KG1 (cell line): Measurements from ENCODE around the gene UBE2M.
"Not testable (repeated sequence)": the region's sequence is repeated elsewhere in the genome, so short reads cannot be mapped to it uniquely, and the experiment has no call there.

Source experiments
- DNase-seq: peaks from one replicate; lab custom pipeline; 2025; lab: John Stamatoyannopoulos, UW

Gene UBE2M

DNA sequence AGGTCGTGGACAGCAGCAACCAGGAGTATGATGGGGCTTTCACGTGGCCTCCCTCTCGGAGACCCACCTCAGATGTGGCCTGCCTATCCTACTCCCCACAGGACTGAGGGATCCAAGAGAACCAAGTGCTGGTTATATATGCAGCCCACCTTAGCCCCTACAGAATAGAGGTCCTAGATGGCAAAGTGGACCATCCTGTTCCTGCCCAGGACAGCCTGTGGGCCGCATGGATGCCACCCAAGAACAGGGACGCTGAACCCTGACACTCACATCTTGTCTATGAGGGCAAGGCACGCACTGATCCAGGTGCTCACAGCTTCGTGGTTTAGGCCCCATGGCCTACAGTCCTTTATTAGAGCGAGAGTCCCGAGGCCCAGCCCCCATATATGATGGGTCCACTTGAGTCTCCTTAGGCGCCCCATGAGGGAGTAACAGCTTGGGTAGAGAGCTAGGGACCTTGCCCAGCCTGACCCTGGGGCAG lies 45.2 kb downstream of the UBE2M start:
- no peak for DNase-seq

DNA sequence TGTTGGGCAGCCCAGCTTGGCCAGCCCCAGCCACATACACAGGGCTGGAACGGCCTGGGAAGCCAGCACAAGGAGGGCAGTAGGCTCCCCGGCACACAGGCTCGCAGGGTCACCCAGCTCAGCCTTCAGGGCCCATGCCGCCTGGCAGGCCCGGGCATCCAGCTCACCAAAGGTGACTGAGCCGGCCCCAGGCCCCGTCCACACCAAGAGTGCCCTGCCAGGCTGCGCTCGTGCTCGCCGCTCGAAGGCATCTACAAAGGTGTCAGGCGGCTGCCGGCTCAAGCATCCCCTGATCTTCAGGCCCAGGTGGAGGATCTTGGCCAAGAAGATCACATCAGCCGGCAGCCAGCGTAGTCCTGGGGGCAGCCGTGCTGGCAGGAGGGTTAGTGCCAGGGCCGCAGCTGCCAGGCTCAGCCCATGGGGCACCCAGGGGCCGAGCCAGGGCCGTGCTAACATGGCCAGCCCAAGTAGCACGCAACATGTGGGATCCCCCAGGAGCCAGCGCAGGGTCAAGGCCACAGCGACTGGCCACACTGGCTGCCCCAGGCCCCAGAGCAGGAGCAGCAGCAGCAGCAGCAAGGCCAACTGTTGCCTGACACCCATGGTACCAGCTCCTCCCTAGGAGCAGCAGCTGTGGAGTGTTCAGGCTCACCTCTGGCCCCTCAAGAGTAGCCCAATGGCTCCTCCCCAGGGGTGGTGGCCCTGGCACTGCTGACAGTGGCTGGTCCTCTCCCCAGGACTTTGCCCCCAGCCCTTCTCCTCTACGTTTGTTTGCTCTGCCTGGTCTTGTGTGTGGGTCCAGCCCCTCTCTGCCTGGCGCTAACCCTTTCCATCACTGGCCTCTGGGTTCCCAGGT lies 46.8 kb downstream of the UBE2M start, which contains the start of gene SLC27A5:
Gene SLC27A5 (minus strand): TSS at position 640 of the 856 bp plus-strand sequence. CDS start 37 bp downstream, at position 603.
- DNase-seq, result no peak

DNA sequence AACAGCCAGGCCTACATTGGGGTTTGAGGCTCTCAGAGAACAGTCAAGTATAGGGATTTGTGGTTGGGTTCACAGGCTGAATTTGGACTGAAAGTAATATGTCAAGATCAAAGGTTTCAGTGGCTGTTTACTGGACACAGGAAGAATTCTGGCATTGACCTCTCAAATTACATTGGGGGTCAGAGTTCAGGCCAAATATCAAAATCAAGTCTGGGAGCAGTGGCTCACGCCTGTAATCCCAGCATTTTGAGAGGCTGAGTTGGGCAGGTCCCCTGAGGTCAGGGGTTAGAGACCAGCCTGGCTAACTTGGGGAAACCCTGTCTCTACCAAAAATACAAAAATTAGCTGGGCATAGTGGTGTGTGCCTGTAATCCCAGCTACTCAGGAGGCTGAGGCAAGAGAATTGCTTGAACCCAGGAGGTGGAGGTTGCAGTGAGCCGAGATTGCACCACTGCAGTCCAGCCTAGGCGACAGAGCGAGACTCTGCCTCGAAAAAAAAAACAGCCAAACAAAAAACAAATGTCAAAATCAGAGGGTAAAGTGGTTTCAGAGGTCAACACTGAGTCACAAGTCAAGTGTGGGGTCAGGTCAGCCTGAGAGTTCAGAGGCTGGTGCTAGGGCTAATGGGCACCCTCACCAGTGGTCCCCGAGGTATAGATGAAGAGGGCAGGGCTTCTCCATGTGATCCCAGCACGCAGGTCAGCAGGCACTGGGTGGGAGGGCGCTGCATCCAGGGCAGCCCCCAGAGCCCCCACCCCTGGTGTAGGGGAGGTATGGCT lies 48.1 kb downstream of the UBE2M start:
- no peak for DNase-seq

DNA sequence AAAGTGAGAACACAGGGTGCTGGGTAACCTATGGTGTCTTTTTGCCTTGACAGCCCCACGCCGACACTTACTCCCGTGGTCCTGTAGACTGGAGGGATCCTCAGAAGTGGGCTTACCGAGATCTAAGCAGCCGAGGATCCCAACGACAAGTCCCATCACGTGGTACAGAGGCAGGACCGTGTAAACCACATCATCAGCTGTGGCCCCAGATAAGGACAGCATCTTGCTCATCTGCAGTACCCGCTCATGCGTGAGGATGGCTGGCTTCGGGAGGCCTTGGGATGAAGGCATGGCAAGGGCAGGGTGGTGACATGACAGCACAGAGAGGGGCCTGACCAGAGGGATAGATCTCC lies 48.7 kb downstream of the UBE2M start:
- DNase-seq, result no peak

DNA sequence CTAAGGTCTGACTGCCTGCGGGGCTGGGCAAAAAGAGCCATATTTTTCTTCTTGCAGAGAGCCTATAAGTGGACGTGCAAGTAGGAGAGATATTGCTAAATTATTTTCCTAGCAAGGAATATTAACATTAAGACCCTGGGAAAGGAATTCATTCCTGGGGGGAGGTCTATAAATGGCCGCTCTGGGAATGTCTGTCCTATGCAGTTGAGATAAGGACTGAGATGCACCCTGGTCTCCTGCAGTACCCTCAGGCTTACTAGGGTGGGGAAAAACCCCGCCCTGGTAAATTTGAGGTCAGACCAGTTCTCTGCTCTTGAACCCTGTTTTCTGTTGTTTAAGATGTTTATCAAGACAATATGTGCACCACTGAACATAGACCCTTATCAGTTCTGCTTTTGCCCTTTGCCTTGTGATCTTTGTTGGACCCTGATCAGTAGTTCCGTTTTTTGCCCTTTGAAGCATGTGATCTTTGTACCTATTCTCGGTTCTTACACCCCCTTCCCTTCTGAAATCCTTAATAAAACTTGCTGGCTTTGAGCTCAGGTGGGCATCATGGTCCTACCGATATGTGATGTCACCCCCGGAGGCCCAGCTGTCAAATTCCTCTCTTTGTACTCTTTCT lies 50.7 kb downstream of the UBE2M start:
- DNase-seq, result not testable (repeated sequence)
